NCI-H2227 (cell line): ENCODE results near the gene SFT2D1.

Experiments used
- DNase-seq: peaks from one replicate; lab custom pipeline; 2025; ENCODE audit not compliant: unreplicated experiment; lab: John Stamatoyannopoulos, UW

The SFT2D1 gene

DNA sequence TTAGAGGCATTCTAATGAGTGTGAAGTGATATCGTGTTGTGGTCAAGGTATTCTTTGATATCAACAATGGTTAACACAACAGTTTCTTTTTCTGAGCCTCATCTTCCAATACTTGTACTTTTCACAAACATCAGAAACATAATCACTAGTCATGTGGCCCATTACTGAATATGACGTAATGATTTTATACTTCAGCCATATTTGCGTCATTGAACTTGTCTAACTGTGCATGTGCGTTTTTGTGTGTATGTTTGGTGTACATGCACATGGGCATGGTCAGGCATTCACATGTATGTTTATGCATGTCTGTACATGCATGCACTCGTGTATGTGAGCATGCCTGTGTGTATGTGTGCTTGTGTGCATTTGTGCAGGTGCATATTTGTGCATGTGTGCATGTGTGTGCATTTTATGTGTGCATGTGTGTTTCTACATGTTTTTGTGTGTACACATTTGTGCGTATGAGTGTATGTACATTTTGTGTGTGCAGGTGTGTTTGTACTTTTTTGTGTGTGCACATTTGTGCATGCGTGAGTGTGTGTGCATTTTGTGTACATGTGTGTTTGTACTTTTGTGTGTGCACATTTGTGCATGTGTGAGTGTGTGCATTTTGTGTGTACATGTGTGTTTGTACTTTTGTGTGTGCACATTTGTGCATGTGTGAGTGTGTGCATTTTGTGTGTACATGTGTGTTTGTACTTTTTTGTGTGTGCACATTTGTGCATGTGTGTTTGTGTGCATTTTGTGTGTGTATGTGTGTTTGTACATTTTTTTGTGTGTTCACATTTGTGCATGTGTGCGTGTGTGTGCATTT is 63.6 kb downstream of the SFT2D1 start:
- no peak for DNase-seq

DNA sequence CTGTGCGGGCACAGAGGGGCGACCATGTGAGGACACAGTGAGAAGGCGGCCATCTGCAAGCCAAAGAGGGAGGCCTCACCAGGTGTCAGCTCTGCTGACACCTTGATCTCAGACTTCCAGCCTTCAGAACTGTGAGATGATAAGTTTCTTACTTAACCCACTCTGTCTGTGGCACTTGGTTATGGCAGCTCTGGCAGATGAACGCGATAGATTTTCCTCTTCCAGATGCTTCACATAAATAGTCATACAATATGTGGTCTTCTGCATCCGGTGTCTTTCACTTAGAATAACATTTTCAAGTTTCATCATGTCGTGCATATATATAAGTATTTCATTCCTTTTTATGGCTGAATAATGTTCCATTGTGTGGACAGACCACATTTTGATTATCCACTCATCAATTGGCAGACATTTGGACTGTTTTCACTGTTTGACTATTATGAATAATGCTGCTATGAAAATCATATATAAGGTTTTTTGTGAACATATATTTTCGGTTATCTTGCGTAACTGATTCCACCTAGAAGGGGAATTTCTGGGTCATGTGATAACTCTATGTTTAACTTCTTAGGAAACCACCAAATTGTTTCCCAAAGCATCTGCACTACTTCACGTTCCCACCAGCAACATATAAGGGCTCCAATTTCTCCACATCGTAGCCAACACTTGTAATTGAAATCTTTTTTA is 64.3 kb downstream of the SFT2D1 start:
- DNase-seq = no peak

DNA sequence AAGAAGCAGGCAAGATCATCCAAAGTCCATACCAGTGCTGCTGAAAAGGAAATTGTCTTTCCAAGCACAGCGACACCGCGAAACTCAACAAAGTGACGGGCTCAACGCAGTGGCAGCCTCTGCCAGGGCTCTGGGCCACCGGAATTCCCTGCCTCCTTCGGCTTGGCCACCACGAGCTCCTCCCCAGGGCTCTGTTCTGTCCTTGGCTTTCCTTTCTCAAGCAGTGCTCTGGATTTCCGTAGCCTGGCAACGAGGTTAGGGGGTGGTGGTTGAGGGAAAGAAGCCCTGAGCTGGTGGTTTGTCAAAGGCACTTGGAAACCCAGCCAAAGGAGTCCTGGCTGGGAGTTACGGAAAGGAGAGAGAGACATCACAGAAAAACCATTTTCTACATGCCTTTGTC is 65.3 kb downstream of the SFT2D1 start:
- peak; percentile 25 for DNase-seq

DNA sequence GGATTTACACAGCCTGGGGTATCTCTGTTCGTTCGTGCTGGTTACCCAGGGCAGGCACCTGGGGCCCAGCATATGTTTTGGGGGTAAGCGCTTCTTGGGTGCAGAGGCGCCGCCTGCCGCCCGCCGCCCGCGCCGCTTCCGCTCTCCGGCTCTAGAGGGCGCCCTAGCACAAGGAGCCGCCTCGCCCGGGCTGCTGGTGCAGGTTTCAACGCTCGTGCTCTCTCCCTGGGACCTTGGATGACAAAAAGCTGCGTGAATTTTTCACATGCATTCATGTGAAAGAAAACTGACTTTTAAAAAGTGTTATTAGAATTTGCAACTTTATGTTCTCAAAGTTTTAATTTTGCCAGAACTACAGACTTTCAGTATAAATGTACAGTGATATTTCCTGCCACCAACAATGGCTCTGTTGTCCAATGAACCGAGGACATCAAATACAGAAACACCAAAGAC is 66.6 kb downstream of the SFT2D1 start:
- peak; percentile 51 for DNase-seq

DNA sequence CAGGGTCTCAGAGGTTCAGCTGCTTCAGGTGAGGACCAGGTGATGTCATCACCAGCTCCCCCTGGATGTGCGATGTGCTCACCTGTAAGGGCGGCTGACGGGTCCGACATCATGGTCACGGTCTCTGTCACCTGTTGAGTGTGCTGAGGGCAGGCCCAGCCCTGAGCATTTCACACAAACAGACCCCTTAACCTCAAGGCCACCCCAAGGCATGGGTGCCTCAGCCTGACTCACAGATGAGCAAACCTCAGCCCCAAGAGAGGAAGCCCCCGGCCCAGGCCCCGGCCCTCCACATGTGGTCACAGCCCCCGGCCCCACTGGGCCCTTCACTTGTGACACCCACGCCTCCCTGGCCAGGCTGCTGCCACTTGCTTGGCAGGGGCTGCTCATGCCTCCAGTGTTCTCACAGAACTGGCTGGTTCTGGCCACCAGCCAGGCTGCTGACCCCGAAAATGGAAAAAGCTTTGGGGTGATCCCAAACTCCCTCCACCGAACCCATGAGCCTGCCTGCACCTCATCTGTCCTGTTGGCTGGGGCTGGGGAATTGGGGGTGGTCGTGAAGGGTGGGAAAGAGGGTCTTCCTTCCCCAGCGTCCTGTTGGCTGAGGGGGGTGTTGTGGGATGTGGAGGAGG is 67.5 kb downstream of the SFT2D1 start:
- DNase-seq = no peak

DNA sequence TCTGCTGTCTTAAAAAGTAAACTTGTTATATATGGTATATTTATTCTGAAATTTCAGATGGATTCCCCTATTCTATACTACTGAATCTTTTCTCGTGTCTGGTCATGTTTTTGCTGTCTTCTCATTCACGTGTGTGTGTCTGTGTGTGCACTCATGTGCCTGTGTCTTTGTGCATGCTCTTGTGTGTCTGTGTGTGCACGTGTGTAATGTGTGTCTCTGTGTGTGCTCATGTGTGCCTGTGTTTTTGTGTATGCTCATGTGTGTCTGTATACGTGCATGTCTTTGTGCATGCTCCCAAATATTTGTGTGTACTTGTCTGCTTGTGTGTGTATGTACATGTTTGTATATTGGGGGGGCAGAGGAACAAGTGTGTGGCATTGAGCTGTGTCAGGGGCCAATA is 68.2 kb downstream of the SFT2D1 start:
- DNase-seq = no peak

DNA sequence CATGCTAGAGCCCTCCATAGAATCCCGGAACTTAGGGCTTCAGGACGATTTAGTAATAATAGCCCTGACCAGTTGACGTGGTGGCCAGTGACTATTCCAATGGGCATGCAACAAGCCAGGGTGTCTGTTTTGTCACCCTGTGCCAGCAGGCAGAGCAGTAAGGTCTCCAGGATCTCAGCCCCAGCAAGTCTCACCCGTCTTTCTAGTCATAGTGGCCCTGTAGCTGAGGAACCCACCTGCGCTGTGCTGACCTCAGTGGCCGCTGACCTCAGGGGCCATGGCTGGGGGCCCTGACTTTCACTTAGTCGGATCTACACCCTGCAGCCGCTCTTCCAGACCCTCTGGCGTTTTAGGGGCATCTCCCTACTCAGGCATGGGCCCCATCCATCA is 71.0 kb downstream of the SFT2D1 start:
- no peak for DNase-seq

DNA sequence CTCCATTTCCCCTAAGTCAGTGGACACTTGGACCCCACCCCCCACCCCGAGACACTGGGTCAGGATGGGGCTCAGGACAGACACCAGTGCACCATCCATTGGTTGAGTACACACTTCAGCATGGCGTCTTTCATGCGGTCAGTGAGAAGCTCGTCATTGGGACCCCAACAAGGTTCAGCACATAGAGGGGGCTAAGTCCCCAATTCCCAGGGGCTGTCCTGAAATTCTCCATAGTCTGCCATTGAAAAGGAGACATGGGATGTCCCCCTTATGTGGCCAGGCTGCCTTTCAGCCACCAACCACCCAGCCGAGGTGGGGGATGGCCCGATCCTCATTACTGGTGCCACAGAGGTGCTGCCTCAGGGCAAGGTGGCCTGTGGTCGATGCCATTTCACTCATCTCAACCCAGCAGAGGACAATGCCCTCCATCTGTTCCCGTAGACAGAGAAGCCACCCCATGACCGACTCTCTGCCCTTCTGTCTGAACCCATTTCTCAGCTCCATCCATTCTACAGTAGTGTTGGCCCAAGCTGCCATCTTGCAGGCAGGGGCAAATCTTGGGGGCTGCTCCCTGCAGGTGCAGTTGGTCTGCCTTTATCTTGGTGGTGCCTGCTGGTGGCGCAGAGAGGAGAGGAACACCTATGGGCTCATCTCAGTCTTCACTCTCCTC is 71.5 kb downstream of the SFT2D1 start:
- DNase-seq = no peak
